Measurements from ENCODE around the gene CD52.

GRCh38 chr1:26317146-26317545 is 612 bp upstream of the CD52 start:
- no peak for TF ChIP-seq CTCF (IDR thresholded peaks at IDR 0.05)
- TF ChIP-seq EZH2 (IDR thresholded peaks at IDR 0.05), result no peak
- TF ChIP-seq EZH2phosphoT487 (IDR thresholded peaks at IDR 0.05), result no peak

Measured in neural progenitor cell (in vitro differentiated cells).